Amniotic epithelial cell (primary cell): ENCODE measurements around the gene MKRN1.
"Not testable (repeated sequence)": the region's sequence is repeated elsewhere in the genome, so short reads cannot be mapped to it uniquely, and the experiment has no call there.

Experiments used
- DNase-seq: peaks from one replicate; pipeline ENCODE4 v3.0.0-alpha.2; 2010; ENCODE audit warnings: low read depth

The MKRN1 gene

GRCh38 chr7:140435252-140435895 is 43.9 kb downstream of the MKRN1 start:
- DNase-seq: no peak

- DNase-seq: no peak
These were observed 45.9 kb downstream of the MKRN1 start for GRCh38 chr7:140433396-140433795.

GRCh38 chr7:140426130-140426529 is 53.2 kb downstream of the MKRN1 start:
- DNase-seq: no peak

- DNase-seq: no peak
These were observed 53.6 kb downstream of the MKRN1 start for GRCh38 chr7:140425718-140426117.

GRCh38 chr7:140423501-140423900 is 55.8 kb downstream of the MKRN1 start:
- no peak for DNase-seq

GRCh38 chr7:140421521-140421920 is 57.8 kb downstream of the MKRN1 start:
- no peak for DNase-seq

- no peak for DNase-seq
These were observed 60.7 kb downstream of the MKRN1 start for GRCh38 chr7:140418653-140419052.

GRCh38 chr7:140418156-140418472 is 61.2 kb downstream of the MKRN1 start:
- not testable (repeated sequence) for DNase-seq

- no peak for DNase-seq
These were observed 61.7 kb downstream of the MKRN1 start for GRCh38 chr7:140417456-140418155.

- no peak for DNase-seq
These were observed 62.7 kb downstream of the MKRN1 start for GRCh38 chr7:140416560-140416959.

- DNase-seq: not testable (repeated sequence)
These were observed 63.5 kb downstream of the MKRN1 start for GRCh38 chr7:140415816-140416215.

- DNase-seq: no peak
These were observed 63.9 kb downstream of the MKRN1 start for GRCh38 chr7:140415361-140415760.

- no peak for DNase-seq
These were observed 74.7 kb downstream of the MKRN1 start for GRCh38 chr7:140404565-140405065.

- DNase-seq: no peak
These were observed 75.3 kb downstream of the MKRN1 start, which contains the start of gene RAB19 for GRCh38 chr7:140403878-140404564. TSS of gene RAB19 (plus strand) at chr7:140404058. CDS start at chr7:140407647, 3,589 bp downstream.
